ENCODE data around the gene SMIM14. TPM values are rescaled to one million over a fixed set of nuclear protein-coding genes. Genes with fewer than 3 reads are reported as not detected.

The SMIM14 gene
- total and polyA plus RNA-seq, 2 of the 8 experiments (the other 6 are each of a cell fraction or from before 2014, with no cell fraction given), result 29.1 to 31.0 TPM

DNA sequence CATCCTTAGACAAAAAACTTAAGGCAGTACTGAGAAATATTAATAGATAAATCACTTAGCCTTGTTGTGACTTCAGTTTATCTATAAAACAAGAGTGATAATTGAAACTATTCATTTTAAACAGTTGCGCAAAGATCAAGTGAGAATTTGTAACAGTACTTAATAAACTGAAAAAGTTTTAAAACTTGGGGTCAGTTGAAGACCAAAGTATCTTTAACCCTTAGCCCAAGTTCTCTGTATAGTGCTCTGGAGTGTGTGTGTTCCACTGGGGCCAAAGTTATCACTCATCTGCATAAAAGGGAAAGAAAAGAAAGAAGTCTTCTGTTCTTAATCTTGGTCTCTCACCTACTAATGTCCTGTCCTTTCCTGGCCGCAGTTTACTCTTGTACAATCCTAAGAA lies 11.3 kb downstream of the SMIM14 start:
- Histone ChIP-seq H4K8ac (ENCODE audit: extremely low read depth, insufficient read depth, low read length) (no peak overlapping the region), H2BK5ac (ENCODE audit: low read depth, low read length) (no peak overlapping the region), H3K4me1 (replicated peaks in 1 of 4; ENCODE audit: control insufficient read depth in 3 of 4, insufficient read depth in 4 of 4, low read length in 3 of 4) (peaks cover 0 to 3% (median under 1%) of the 10 kb centered on the region in 4 experiments; a peak in 3 of 7 replicates), H3K23me2 (ENCODE audit: low read depth, low read length) (no peaks in the 10 kb centered on the region), H4K5ac (ENCODE audit: insufficient read length, low read depth, low read length) (no peak overlapping the region), H4K91ac (replicated peaks; ENCODE audit: insufficient read length, low read length) (no peak overlapping the region), H2BK20ac (ENCODE audit: low read length) (no peak overlapping the region), H2BK120ac (replicated peaks; ENCODE audit: low read depth, low read length) (no peak overlapping the region), H3K79me2 (ENCODE audit: control insufficient read depth in 1 of 2, insufficient read depth in 2 of 2, low read length in 2 of 2) (peaks cover 0 to 38% of the 10 kb centered on the region in 2 experiments; a peak in 2 of 4 replicates), H3K56ac (replicated peaks; ENCODE audit: insufficient read length, low read depth, low read length) (no peak overlapping the region), H3K4me2 (ENCODE audit: insufficient read depth in 1 of 2, low read depth in 2 of 2, low read length in 2 of 2) (no peak overlapping the region), H4K20me1 (replicated peaks in 1 of 2; ENCODE audit: control insufficient read depth in 1 of 2, insufficient read depth in 2 of 2, low read length in 2 of 2) (no peaks in the 10 kb centered on the region), H2AFZ (ENCODE audit: low read length) (no peak overlapping the region), H3K4me3 (ENCODE audit: extremely low read depth in 1 of 4, insufficient read depth in 2 of 4, low read depth in 3 of 4, low read length in 4 of 4) (no peak overlapping the region), H2AK5ac (ENCODE audit: low read depth, low read length) (no peak overlapping the region), H3K9me3 (ENCODE audit: insufficient read depth in 2 of 2, low read depth in 1 of 2, low read length in 1 of 2) (no peaks in the 10 kb centered on the region), H2BK15ac (ENCODE audit: low read length) (no peak overlapping the region), H3K23ac (ENCODE audit: insufficient read length) (no peak overlapping the region), H3K4ac (replicated peaks; ENCODE audit: insufficient read length, low read depth, low read length) (no peak overlapping the region), H3K9ac (replicated peaks in 1 of 4; ENCODE audit: extremely low read depth in 1 of 4, low read depth in 3 of 4, low read length in 3 of 4) (no peak overlapping the region), H3K36me3 (ENCODE audit: control insufficient read depth in 2 of 4, insufficient read depth in 4 of 4, low read length in 3 of 4) (peaks cover 0 to 2% (median 0%) of the 10 kb centered on the region in 4 experiments; a peak in 1 of 8 replicates), H3K27ac (ENCODE audit: low read depth, low read length) (no peak overlapping the region), H2BK12ac (ENCODE audit: low read depth, low read length) (no peak overlapping the region), H3K79me1 (ENCODE audit: low read depth, low read length) (no peaks in the 10 kb centered on the region), H3K27me3 (replicated peaks in 1 of 4; ENCODE audit: control insufficient read depth in 3 of 4, extremely low read depth in 1 of 4, insufficient read depth in 3 of 4, low read length in 3 of 4) (no peaks in the 10 kb centered on the region), H3K18ac (ENCODE audit: extremely low read depth, low read length) (no peak overlapping the region), H3K14ac (ENCODE audit: insufficient read length) (no peak overlapping the region)
- ChIA-PET POLR2A (ENCODE audit: partially characterized antibody) (interaction anchor here (2.0 kb wide), 1 partner anchor 10 kb away, joined by 9 read pairs; no protein-coding TSS in a partner anchor), CTCF (ENCODE audit: partially characterized antibody) (no interaction called here)
- no peak for FAIRE-seq
- DNase-seq (ENCODE audit: low read depth in 1 of 2, low spot score in 2 of 2), result no peak
- 92% methylated on average over 2 of the region's 2 CpGs; no CpG with 5 or more reads in 1 of the 2 experiments for WGBS, 2 experiments (ENCODE audit: extremely low coverage in 1 of 2, insufficient coverage in 1 of 2, insufficient read length in 1 of 2, insufficient replicate concordance in 2 of 2, low coverage in 1 of 2, low lambda C conversion rate in 2 of 2, missing lambda C conversion rate in 1 of 2)
